ENCODE data around the gene STEAP2. TPM values are rescaled to one million over a fixed set of nuclear protein-coding genes. Genes with fewer than 3 reads are reported as not detected.
A peak's percentile ranks its signal among the peaks of the same experiment; 100 is the strongest.

Gene STEAP2
- polyA plus RNA-seq, 3 donors, result 11.4 to 20.4 (median 13.4) TPM

DNA sequence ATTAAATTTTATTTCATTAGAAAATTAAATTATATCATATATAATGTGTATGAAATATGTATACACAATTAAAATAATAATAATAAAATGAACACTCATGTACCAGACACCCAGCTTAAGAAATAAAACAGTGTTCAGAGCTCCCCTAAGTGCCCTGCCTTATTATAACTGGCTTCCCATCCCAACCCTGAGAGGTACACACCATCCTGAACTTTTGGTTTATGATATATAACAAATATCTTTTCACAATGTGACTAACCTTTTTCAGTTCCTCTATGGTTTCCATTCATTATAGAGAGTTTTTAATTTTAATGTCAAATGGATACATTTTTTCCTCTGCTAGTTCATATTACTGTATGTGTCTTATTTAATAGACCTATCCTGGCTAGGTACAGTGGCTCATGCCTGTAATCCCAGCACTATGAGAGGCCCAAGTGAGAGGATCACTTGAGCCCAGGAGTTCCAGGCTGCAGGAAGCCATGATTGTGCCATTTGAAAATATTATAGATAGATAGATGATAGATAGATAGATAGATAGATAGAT lies 24.0 kb upstream of the STEAP2 start:
- no peak for DNase-seq (ENCODE audit: extremely low read depth in 1 of 11, low read depth in 9 of 11, low spot score in 4 of 11)

- DNase-seq (ENCODE audit: extremely low read depth in 1 of 11, low read depth in 9 of 11, low spot score in 4 of 11), result no peak
These were observed 23.3 kb upstream of the STEAP2 start for GRCh38 chr7:90188281-90188680.

- no peak for DNase-seq (ENCODE audit: extremely low read depth in 1 of 11, low read depth in 9 of 11, low spot score in 4 of 11)
These were observed 20.5 kb upstream of the STEAP2 start for GRCh38 chr7:90190995-90191394.

- no peak for DNase-seq (ENCODE audit: extremely low read depth in 1 of 11, low read depth in 9 of 11, low spot score in 4 of 11)
These were observed 19.9 kb upstream of the STEAP2 start for GRCh38 chr7:90191648-90192047.

- no peak for DNase-seq (ENCODE audit: extremely low read depth in 1 of 11, low read depth in 9 of 11, low spot score in 4 of 11)
These were observed 18.4 kb upstream of the STEAP2 start for GRCh38 chr7:90192876-90193750.

GRCh38 chr7:90194911-90195809 lies 16.4 kb upstream of the STEAP2 start:
- DNase-seq (ENCODE audit: extremely low read depth in 1 of 11, low read depth in 9 of 11, low spot score in 4 of 11), result no peak

DNA sequence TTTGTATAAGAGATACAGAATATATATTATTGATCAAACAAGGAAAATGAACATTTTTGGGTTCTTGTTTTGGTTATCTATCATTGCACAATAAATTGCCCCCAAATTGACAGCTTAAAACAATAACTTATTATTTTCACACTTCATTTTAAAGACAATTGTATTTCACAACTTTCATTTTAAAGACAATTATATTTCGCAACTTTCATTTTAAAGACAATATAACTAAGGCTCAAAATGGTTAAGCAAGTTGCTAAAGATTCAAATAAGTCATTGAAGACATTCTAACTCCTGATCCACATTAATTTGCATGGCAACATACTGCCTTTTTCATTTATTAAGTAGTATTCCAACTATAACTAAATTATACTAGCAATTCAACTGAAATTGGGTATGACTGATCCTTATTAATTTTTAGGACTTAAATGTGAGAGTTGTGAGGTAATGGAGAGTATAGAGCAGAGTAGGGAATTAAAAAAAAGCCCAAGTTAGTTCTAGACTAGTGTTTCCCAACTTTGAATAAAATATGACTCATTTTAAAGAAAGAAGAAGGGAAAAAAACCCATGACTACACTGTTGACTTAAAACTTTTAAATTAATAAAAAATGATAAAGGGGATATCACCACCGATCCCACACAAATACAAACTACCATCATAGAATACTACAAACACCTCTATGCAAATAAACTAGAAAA lies 9.9 kb upstream of the STEAP2 start:
- DNase-seq (ENCODE audit: extremely low read depth in 1 of 11, low read depth in 9 of 11, low spot score in 4 of 11), result no peak

DNA sequence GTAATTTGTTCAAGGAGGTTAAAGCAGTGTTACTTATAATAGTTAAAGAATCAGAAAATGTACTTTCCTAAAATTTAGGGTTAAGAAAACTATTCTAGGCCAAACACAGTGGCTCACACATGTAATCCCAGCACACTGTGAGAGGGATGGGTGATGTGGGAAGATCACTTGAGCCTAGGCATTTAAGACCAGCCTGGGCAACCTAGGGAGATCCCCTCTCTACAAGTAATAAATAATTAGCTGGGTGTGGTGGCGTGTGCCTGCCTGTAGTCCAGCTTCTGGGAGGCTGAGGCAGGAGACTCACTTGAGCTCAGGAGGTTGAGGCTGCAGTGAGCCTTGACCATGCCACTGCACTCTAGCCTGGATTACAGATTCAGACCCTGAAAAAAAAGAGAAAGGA lies 3.6 kb upstream of the STEAP2 start:
- DNase-seq (ENCODE audit: extremely low read depth in 1 of 11, low read depth in 9 of 11, low spot score in 4 of 11), result no peak

DNA sequence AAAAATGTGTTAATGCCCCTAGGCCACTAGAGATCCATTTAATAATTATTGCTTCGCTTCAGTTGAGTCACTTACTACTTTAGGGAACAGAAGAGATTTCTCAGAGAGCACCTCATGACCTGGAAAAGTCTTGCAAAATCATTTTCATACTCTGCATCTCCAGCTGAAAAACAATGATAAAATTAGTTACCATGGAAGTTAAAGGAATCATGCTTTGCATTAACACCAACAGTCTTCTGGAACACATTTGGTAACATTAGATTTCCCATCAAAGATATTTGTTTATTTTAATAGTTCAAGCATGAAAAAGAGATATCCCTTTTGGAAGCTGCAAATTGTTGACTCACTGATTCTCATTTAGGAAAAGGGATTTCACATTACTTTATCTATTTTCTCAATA lies 1.8 kb upstream of the STEAP2 start:
- DNase-seq (ENCODE audit: extremely low read depth in 1 of 11, low read depth in 9 of 11, low spot score in 4 of 11), result no peak

- no peak for DNase-seq (ENCODE audit: extremely low read depth in 1 of 11, low read depth in 9 of 11, low spot score in 4 of 11)
These were observed 1.1 kb upstream of the STEAP2 start for GRCh38 chr7:90210475-90210874.

- DNase-seq (ENCODE audit: extremely low read depth in 1 of 11, low read depth in 9 of 11, low spot score in 4 of 11), result peak in 5 of 11 donors; percentile 6 to 27 (median 16)
These were observed 559 bp upstream of the STEAP2 start for GRCh38 chr7:90210981-90211380.

GRCh38 chr7:90212149-90212495 lies 582 bp downstream of the STEAP2 start:
- DNase-seq (ENCODE audit: extremely low read depth in 1 of 11, low read depth in 9 of 11, low spot score in 4 of 11), result no peak

DNA sequence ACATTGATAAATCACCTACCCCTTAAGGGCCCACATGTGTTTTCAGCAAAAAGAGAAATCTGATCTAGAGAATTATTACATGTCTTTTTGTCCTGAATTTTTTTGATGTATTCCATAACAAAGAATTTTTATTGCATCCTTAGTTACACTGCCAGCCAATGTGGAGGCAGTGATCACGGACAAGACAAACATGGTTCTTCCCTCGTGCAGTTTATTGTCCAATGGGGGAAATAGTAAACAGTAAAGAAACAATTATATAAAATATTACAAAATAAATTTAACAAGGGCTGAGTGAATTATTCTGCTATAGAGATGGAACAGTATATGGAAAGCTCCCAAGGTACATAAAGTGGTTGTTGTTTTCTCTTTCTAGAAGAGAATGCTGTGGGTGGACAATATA lies 2.0 kb downstream of the STEAP2 start:
- DNase-seq (ENCODE audit: extremely low read depth in 1 of 11, low read depth in 9 of 11, low spot score in 4 of 11), result no peak

DNA sequence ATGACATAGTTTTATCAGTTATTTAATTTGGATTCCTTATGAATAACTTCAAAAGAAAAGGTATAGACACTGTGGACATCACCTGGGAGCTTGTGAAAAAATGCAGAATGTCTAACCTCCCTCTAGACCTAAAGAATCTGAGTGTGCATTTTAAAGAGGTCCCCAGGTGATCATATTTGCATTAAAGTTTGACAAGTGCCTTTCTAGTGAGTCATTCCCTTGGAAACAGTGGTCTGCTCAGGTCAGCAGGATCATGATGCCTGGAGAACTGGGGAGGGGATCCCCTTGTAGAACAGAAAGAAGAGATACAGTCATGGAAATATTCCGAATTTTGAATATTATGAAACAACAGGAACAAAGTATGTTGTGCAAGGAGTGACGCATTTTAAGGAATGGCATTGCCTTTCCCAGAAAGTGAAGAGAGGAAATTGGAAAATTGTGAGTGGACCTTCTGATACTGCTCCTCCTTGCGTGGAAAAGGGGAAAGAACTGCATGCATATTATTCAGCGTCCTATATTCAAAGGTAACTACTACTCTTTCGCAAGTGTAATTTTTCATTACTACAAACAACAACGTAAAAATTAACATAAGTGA lies 4.6 kb downstream of the STEAP2 start:
- no peak for DNase-seq (ENCODE audit: extremely low read depth in 1 of 11, low read depth in 9 of 11, low spot score in 4 of 11)

DNA sequence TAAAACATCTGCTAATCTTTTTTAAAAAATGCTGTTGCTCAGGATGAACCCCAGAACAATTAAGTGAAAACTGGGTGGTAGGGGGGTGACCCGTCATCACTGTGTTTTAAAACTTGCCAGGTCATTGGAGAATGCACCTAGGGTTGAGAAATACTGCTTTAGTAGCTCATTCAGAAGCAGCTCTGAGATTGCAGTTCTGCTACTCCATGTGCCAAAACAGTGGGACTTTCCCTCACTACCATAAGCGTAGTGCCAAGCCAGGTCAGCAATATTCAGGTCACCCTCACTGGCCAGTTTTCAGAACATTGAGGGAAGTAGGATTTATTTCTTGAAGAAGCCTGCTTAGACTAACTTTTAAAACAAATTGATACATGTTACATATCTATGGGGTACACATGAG lies 5.2 kb downstream of the STEAP2 start:
- no peak for DNase-seq (ENCODE audit: extremely low read depth in 1 of 11, low read depth in 9 of 11, low spot score in 4 of 11)

GRCh38 chr7:90222390-90222789 lies 10.8 kb downstream of the STEAP2 start:
- DNase-seq (ENCODE audit: extremely low read depth in 1 of 11, low read depth in 9 of 11, low spot score in 4 of 11), result no peak

DNA sequence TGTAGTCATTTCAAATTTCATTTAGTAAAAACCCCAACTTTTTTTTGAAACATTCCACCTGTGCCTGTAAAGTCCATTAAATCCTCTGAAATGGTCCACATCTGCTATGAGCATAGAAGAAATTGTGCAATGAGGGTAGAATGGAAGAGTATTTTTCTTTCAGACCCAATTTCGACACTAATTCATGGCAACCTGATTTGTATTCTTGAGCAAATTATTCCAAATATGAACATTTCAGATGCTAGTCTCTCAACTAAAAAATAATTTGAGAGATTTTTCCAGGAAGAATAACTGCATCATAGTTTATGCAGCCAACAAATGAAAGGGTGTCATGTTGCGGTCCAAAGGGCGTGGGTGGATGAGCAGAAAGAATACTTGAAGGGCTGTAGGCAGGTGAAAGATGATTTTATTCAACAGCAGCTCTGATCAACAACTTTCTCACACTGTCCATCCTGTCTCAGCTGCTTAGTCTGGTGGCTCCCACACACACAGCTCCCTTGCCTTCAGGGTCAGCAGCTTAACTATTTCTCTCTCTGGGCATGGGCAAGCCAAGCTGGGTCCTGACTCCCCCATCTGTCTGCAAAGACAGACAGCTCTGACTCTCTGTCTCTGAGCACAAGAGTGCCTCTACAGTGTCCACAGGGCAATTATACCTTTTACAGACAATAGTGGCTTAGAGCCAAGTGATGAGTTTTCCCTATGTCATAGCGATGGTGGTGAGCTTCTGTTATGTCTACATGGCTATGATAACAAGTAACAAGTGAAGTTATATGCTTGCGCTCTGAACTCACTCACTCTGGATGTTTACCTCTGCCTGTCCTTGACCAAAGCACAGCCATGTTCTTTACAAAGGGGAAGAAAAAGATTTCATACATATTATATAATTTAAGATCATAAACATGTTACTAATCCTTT lies 11.5 kb downstream of the STEAP2 start:
- no peak for DNase-seq (ENCODE audit: extremely low read depth in 1 of 11, low read depth in 9 of 11, low spot score in 4 of 11)

GRCh38 chr7:90224195-90224594 lies 12.7 kb downstream of the STEAP2 start:
- DNase-seq (ENCODE audit: extremely low read depth in 1 of 11, low read depth in 9 of 11, low spot score in 4 of 11), result no peak

Data from renal cortex interstitium (tissue), 11 donors.